GM12874 (cell line): ENCODE results near the gene NUP88.

Experiments used
- CTCF ChIP-seq: IDR thresholded peaks from 2 replicates; pipeline ENCODE4 v1.5.1; 2011; ENCODE audit warnings: low read depth, mild to moderate bottlenecking, control low read depth, low read length, moderate library complexity; ENCODE audit not compliant: insufficient read depth

NUP88 gene

GRCh38 chr17:5413682-5414081 is 5.8 kb downstream of the NUP88 start:
- TF ChIP-seq CTCF, result no peak

GRCh38 chr17:5410594-5411272 is 8.7 kb downstream of the NUP88 start:
- TF ChIP-seq CTCF, result no peak

- no peak for TF ChIP-seq CTCF
These were observed 11.3 kb downstream of the NUP88 start for GRCh38 chr17:5408186-5408585.

GRCh38 chr17:5405400-5405799 is 14.1 kb downstream of the NUP88 start:
- no peak for TF ChIP-seq CTCF

- TF ChIP-seq CTCF, result no peak
These were observed 19.7 kb downstream of the NUP88 start for GRCh38 chr17:5399767-5400166.

- no peak for TF ChIP-seq CTCF
These were observed 22.9 kb downstream of the NUP88 start for GRCh38 chr17:5396612-5397011.

- TF ChIP-seq CTCF, result no peak
These were observed 27.8 kb downstream of the NUP88 start for GRCh38 chr17:5391678-5392077.

- no peak for TF ChIP-seq CTCF
These were observed 37.9 kb downstream of the NUP88 start for GRCh38 chr17:5381542-5381941.
